HS-27A (cell line): Measurements from ENCODE around the gene CPXCR1.
"Not testable (repeated sequence)": the region's sequence is repeated elsewhere in the genome, so short reads cannot be mapped to it uniquely, and the experiment has no call there.

ENCODE experiments used
- DNase-seq: peaks from one replicate; pipeline ENCODE4 v3.0.0-alpha.2; 2012; ENCODE audit warnings: low read depth, missing footprints

The CPXCR1 gene

GRCh38 chrX:88746925-88747324, at the start of gene CPXCR1:
TSS of gene CPXCR1 (plus strand) at chrX:88747225. CDS start at chrX:88753415, 6,190 bp downstream.
- DNase-seq = no peak

DNA sequence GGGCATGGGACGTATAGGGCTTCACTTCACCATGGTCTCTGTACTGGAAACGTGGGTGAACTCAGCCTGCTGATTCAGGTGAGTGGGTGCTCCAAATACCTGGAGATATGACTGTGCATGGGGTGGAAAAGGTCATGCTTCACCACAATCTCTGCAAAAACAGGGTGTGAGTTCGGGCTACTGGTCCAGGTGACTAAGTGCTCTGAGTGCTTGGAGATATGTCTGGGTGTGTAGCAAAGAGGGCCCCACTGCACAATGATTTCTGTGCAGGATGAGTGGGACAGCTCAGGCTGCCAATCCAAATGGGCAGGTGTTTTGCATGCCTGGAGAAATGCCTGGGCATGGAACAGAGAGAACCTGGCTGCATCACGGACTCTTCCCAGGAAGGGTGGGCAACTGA, 11.2 kb upstream of the CPXCR1 start:
- DNase-seq = no peak

DNA sequence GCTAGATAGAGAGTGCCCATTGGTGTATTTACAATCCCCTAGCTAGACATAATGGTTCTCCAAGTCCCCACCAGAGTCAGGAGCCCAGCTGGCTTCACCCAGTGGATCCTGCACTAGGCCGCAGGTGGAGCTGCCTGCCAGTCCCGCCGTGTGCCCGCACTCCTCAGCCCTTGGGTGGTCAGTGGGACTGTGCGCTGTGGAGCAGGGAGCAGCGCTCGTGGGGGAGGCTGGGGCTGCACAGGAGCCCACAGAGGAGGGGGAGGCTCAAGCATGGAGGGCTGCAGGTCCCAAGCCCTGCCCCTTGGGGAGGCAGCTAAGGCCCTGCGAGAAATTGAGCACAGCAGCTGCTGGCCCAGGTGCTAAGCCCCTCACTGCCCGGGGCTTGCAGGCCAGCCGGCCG, 810 bp upstream of the CPXCR1 start:
- DNase-seq = not testable (repeated sequence)

DNA sequence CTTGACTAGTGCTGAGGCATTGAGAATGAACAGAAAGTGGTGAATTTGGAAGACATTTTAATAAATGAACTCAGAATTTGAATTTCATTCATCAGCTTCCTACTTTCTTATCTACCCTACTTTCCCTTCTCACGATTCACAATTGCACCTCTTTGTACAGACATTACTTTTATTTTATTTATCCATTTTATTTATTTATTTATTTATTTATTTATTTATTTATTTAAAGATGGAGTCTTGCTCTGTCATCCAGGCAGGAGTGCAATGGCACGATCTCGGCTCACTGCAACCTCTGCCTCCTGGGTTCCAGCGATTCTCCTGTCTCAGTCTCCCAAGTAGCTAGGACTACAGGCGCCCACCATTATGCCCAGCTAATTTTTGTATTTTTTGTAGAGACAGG, 5.3 kb downstream of the CPXCR1 start:
- DNase-seq = not testable (repeated sequence)

DNA sequence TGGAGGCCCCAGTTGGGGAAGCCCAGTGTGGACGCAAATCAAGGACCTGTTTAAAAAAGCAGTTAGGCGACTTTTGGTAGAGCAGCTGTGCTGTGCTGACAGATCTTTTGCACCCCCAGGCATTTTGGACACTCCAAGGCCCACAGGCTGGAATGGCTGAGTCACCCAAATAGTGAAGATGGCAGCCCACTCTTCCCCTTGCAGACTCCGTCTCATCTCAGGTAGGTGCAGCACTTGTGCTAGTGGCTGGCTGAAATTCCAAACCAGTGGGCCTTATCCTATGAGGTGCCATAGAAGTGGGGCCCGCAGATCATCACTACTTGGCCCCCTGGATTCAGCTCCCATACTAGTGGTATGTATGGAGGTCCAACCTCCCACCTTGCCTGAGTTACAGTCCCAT, 42.8 kb downstream of the CPXCR1 start:
- no peak for DNase-seq
